ENCODE measurements around the gene CATSPERB.

DNA sequence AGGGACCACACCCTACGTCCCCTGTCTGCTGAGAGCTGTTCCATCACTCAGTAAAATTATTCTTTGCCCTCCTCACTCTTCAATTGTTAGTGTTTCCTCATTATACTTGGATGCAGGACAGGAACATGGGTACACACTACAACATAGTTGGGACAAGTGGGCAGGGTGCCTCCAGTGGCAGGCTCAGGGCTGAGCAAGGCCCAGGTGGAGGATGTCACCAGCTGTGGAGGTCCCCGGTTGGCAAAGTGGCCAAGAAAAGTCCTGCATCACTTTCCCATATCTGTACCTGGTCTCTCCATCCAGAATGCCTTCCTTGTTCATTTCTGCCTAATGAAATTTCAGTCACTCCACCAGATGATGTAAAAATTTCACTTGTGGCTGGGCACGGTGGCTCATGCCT, 149.1 kb downstream of the CATSPERB start:
- TF ChIP-seq, protein P1, sequence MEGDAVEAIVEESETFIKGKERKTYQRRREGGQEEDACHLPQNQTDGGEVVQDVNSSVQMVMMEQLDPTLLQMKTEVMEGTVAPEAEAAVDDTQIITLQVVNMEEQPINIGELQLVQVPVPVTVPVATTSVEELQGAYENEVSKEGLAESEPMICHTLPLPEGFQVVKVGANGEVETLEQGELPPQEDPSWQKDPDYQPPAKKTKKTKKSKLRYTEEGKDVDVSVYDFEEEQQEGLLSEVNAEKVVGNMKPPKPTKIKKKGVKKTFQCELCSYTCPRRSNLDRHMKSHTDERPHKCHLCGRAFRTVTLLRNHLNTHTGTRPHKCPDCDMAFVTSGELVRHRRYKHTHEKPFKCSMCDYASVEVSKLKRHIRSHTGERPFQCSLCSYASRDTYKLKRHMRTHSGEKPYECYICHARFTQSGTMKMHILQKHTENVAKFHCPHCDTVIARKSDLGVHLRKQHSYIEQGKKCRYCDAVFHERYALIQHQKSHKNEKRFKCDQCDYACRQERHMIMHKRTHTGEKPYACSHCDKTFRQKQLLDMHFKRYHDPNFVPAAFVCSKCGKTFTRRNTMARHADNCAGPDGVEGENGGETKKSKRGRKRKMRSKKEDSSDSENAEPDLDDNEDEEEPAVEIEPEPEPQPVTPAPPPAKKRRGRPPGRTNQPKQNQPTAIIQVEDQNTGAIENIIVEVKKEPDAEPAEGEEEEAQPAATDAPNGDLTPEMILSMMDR (IDR thresholded peaks at IDR 0.05) = no peak
- TF ChIP-seq POLR2A (IDR thresholded peaks at IDR 0.05) = no peak

Data from heart left ventricle (tissue), 13 donors.